ENCODE results near the gene MICB.

MICB gene

DNA sequence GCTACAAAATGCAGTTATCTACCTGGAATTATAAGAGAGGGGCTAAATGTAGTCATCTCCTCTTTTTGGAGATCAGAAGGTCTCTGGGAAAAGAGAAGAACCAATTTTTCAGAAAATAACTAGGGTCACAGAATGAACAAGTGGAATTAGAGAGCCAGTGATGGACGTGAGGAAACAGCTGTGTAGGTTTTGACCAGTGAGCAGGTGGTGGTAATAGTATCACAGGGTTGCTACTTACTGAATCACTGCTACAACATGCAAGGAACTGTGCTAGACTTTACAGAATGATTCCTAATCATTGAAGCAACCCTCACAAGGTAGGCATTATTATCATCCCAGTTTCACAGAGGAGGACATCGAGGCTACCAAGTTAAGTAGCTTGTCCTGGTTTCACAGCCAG lies 46.7 kb downstream of the MICB start:
- H3K4me3 ChIP-seq (ENCODE audit: low read depth, low read length), result no peak overlapping the region
- TF ChIP-seq, protein P1, sequence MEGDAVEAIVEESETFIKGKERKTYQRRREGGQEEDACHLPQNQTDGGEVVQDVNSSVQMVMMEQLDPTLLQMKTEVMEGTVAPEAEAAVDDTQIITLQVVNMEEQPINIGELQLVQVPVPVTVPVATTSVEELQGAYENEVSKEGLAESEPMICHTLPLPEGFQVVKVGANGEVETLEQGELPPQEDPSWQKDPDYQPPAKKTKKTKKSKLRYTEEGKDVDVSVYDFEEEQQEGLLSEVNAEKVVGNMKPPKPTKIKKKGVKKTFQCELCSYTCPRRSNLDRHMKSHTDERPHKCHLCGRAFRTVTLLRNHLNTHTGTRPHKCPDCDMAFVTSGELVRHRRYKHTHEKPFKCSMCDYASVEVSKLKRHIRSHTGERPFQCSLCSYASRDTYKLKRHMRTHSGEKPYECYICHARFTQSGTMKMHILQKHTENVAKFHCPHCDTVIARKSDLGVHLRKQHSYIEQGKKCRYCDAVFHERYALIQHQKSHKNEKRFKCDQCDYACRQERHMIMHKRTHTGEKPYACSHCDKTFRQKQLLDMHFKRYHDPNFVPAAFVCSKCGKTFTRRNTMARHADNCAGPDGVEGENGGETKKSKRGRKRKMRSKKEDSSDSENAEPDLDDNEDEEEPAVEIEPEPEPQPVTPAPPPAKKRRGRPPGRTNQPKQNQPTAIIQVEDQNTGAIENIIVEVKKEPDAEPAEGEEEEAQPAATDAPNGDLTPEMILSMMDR (IDR thresholded peaks at IDR 0.05; ENCODE audit: borderline replicate concordance, insufficient read depth, low read depth, low read length), result no peak

- H3K4me3 ChIP-seq (ENCODE audit: low read depth, low read length), result no peak overlapping the region
- TF ChIP-seq, protein P1 (IDR thresholded peaks at IDR 0.05; ENCODE audit: borderline replicate concordance, insufficient read depth, low read depth, low read length), result no peak
These were observed 47.3 kb downstream of the MICB start for GRCh38 chr6:31545291-31545690.

DNA sequence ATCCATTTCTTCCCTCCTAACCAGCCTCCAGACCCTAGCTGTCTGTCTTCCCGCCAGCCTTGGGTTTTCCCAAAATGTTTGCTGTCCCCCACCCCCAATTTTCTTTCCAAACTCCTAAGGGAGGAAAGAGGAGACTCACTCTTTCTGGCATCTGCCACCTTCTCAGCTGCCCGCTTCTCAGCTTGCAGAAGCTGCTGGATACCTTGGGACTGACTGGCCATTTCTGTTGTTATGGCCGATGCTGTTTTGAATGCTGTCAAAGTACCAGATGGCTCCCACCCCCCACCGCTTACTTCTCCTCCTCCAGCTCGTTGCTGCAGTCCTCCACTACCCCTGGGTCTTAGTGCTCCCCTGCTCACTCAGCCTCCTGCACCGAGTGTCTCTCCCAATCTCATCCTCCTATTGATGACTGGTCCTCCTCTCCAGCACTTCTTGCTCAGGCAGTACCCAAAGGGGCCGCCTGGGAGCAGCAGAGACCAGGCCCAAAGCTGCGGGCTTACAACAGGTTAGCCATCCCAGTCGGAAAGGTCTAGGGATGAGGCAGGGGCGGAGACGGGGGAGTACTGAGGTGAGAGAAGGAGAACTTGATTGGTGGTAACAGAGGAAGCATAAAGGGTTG lies 48.5 kb downstream of the MICB start, which contains the start of gene ATP6V1G2:
TSS of gene ATP6V1G2 (minus strand) at position 270 of the 619 bp plus-strand sequence. CDS start at position 221, 49 bp downstream.
- TF ChIP-seq, protein P1 (IDR thresholded peaks at IDR 0.05; ENCODE audit: borderline replicate concordance, insufficient read depth, low read depth, low read length), result peak; percentile 95
- peak within 1 kb of the TSS; percentile 49 for H3K4me3 ChIP-seq (ENCODE audit: low read depth, low read length)

GRCh38 chr6:31546958-31547726 lies 49.2 kb downstream of the MICB start, which contains the start of gene NFKBIL1:
Gene NFKBIL1 (plus strand): TSS chr6:31547608. CDS start chr6:31547695, 87 bp downstream.
- TF ChIP-seq, protein P1 (IDR thresholded peaks at IDR 0.05; ENCODE audit: borderline replicate concordance, insufficient read depth, low read depth, low read length), result no peak
- H3K4me3 ChIP-seq (ENCODE audit: low read depth, low read length), result peak within 1 kb of the TSS; percentile 49

- TF ChIP-seq, protein P1 (IDR thresholded peaks at IDR 0.05; ENCODE audit: borderline replicate concordance, insufficient read depth, low read depth, low read length), result no peak
- no peak overlapping the region for H3K4me3 ChIP-seq (ENCODE audit: low read depth, low read length)
These were observed 50.0 kb downstream of the MICB start for GRCh38 chr6:31547727-31548543.

DNA sequence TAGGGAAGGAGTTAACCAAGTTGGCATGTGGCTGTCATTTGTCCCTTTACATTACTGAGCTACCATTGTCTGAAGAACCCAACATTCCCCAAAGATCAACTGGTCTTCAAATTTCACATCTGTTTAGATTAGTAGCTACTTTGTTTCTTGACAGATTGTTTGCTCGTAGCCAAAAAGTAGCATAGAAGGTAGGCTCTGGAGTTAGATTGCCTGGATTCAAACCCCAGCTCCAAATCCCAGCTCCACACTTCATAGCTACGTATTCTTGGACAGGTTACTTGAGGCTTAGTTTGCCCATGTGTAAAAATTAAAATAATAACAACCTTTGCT lies 50.6 kb downstream of the MICB start:
- no peak overlapping the region for H3K4me3 ChIP-seq (ENCODE audit: low read depth, low read length)
- TF ChIP-seq, protein P1 (IDR thresholded peaks at IDR 0.05; ENCODE audit: borderline replicate concordance, insufficient read depth, low read depth, low read length), result no peak

Measured in GM12875 (cell line).